ENCODE results near the gene MASTL.

The MASTL gene

DNA sequence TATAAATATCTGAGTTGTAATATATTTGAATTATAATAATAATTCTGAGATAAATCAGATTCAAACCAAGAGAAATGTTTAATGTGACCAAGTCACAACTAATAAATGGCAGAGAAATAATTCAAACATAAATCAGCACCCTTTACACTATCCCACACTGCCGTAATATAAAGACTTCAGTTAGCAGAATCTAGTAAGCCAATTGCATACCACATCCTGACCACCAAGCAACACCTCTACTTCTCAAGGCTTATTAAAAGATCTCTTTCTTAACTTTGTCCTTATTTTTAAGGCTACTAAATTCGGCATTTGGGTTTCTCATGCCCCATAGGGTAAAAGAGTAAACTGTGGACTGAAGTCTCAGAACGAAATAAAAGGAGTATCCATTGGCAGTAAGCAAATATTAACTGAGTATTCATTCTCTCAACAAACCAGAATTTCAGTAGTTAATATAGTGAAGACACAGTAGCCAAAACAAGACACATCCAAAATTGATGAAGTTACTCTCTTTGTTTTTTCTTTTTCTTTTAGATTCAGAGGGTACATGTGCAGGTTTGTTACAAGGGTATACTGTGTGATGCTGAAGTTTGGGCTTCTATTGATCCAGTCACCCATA, 70.6 kb downstream of the MASTL start:
- DNase-seq = no peak

DNA sequence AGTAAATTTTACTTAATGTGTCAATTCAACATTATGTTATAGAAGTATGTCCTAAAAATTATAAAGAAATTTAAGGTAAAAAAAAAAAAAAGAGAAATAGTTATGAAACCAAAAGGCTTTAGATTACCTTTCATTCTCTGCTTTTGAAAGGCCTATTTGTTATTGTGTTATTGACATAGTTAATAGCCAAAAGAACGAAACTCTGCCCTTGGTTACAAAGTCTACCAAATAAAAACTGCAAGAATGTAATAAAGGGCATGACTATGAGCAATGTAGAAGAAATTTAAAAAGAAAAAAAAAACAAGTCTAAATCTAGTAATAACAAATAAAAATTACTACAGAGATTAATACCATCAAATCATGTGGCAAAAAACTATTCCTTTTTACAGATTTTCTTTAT, 74.9 kb downstream of the MASTL start:
- no peak for DNase-seq

DNA sequence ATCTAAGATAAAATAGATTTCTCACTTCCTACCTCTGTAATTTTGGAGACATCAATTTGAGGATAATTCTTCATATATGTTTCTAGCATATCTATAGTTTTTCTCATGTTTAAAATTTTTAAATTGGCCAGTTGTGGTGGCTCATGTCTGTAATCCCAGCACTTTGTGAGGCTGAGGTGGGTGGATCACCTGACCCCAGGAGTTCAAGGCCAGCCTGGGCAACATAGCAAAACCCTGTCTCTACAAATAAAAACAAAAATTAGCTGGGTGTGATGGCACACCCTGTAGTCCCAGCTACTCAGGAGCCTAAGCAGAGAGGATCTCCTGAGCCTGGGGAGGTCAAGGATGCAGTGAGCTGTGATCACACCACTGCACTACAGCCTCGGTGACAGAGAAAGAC, 80.6 kb downstream of the MASTL start:
- DNase-seq = no peak

Data from NCI-H1694 (cell line).